ENCODE results near the gene MYH6. TPM values are rescaled to one million over a fixed set of nuclear protein-coding genes. Genes with fewer than 3 reads are reported as not detected.

The MYH6 gene
- total RNA-seq, 1 donor from 2014 or later = not detected

- Histone ChIP-seq H3K4me3 (ENCODE audit: low read depth, low read length) (no peak overlapping the region), H3K27me3 (ENCODE audit: control insufficient read depth, insufficient read depth, low read length) (no peaks in the 10 kb centered on the region), H3K36me3 (ENCODE audit: control insufficient read depth, insufficient read depth, low read length) (no peaks in the 10 kb centered on the region)
- TF ChIP-seq CTCF (IDR thresholded peaks at IDR 0.05; ENCODE audit: insufficient read depth, low read length, poor library complexity, severe bottlenecking) = no peak
- no peak for DNase-seq (ENCODE audit: low read depth)
Observed at GRCh38 chr14:23359722-23360447, 48.2 kb downstream of the MYH6 start.

- DNase-seq (ENCODE audit: low read depth) = no peak
- Histone ChIP-seq H3K27me3 (ENCODE audit: control insufficient read depth, insufficient read depth, low read length) (no peaks in the 10 kb centered on the region), H3K4me3 (ENCODE audit: low read depth, low read length) (no peak overlapping the region), H3K36me3 (ENCODE audit: control insufficient read depth, insufficient read depth, low read length) (no peaks in the 10 kb centered on the region)
- no peak for TF ChIP-seq CTCF (IDR thresholded peaks at IDR 0.05; ENCODE audit: insufficient read depth, low read length, poor library complexity, severe bottlenecking)
Observed at GRCh38 chr14:23359167-23359626, 48.9 kb downstream of the MYH6 start.

- H3K36me3 ChIP-seq (ENCODE audit: control insufficient read depth, insufficient read depth, low read length) = no peaks in the 10 kb centered on the region
- H3K4me3 ChIP-seq (ENCODE audit: low read depth, low read length) = no peak overlapping the region
- no peak for TF ChIP-seq CTCF (IDR thresholded peaks at IDR 0.05; ENCODE audit: insufficient read depth, low read length, poor library complexity, severe bottlenecking)
- H3K27me3 ChIP-seq (ENCODE audit: control insufficient read depth, insufficient read depth, low read length) = no peaks in the 10 kb centered on the region
- no peak for DNase-seq (ENCODE audit: low read depth)
Observed at GRCh38 chr14:23358553-23359166, 49.4 kb downstream of the MYH6 start.

- no peaks in the 10 kb centered on the region for H3K36me3 ChIP-seq (ENCODE audit: control insufficient read depth, insufficient read depth, low read length)
- DNase-seq (ENCODE audit: low read depth) = no peak
- no peak for TF ChIP-seq CTCF (IDR thresholded peaks at IDR 0.05; ENCODE audit: insufficient read depth, low read length, poor library complexity, severe bottlenecking)
- H3K27me3 ChIP-seq (ENCODE audit: control insufficient read depth, insufficient read depth, low read length) = peaks cover 3% of the 10 kb centered on the region
- H3K4me3 ChIP-seq (ENCODE audit: low read depth, low read length) = no peak overlapping the region
Observed at GRCh38 chr14:23358042-23358441, 50.0 kb downstream of the MYH6 start.

GRCh38 chr14:23357261-23357660 lies 50.8 kb downstream of the MYH6 start:
- Histone ChIP-seq H3K36me3 (ENCODE audit: control insufficient read depth, insufficient read depth, low read length) (no peaks in the 10 kb centered on the region), H3K4me3 (ENCODE audit: low read depth, low read length) (no peak overlapping the region), H3K27me3 (ENCODE audit: control insufficient read depth, insufficient read depth, low read length) (peaks cover 6% of the 10 kb centered on the region)
- no peak for TF ChIP-seq CTCF (IDR thresholded peaks at IDR 0.05; ENCODE audit: insufficient read depth, low read length, poor library complexity, severe bottlenecking)
- no peak for DNase-seq (ENCODE audit: low read depth)
